K562 (cell line): Measurements from ENCODE around the gene B3GALNT2. TPM values are rescaled to one million over a fixed set of nuclear protein-coding genes. Genes with fewer than 3 reads are reported as not detected.
A peak's percentile ranks its signal among the peaks of the same experiment; 100 is the strongest.

ENCODE experiments used
- CHD2 ChIP-seq: IDR thresholded peaks from 2 replicates; pipeline ENCODE4 v1.6.1; 2011; ENCODE audit warnings: low read depth, low read length
- ETV1 ChIP-seq: fragments of 450-650 bp; conservative IDR thresholded peaks from 2 replicates; pipeline ENCODE4 v1.6.1; 2016; ENCODE audit warnings: missing genetic modification characterization, control low read depth, low read depth, missing compliant biosample characterization
- HES1 ChIP-seq: fragments of 450-650 bp; IDR thresholded peaks from 2 replicates; pipeline ENCODE4 v1.6.1; 2016; ENCODE audit warnings: low read depth, mild to moderate bottlenecking, moderate library complexity
- IRF9 ChIP-seq: fragments of 450-650 bp; IDR thresholded peaks from 2 replicates; pipeline ENCODE4 v1.6.1; 2016; ENCODE audit warnings: missing biosample characterization, missing genetic modification characterization
- NFIX ChIP-seq: fragments of 250-450 bp; sonication (Bioruptor Pico); IDR thresholded peaks from 2 replicates; pipeline ENCODE4 v1.4.0; 2020; ENCODE audit warnings: low read depth, mild to moderate bottlenecking, moderate library complexity
- NFXL1 ChIP-seq: fragments of 450-650 bp; formaldehyde crosslinking; IDR thresholded peaks from 2 replicates; pipeline ENCODE4 v1.4.0; 2021; ENCODE audit warnings: mild to moderate bottlenecking
- RREB1 ChIP-seq: fragments of 250-450 bp; sonication (Bioruptor Pico); IDR thresholded peaks from 2 replicates; pipeline ENCODE4 v1.4.0; 2020
- ZNF121 ChIP-seq: sonication (generic); formaldehyde crosslinking; conservative IDR thresholded peaks from 2 replicates; pipeline ENCODE4 v1.8.0; 2022; ENCODE audit warnings: missing genetic modification reagents
- ZNF175 ChIP-seq: fragments of 200-800 bp; sonication (Bioruptor generic); IDR thresholded peaks from 2 replicates; pipeline ENCODE4 v1.6.1; 2016; ENCODE audit warnings: low read depth, mild to moderate bottlenecking, missing genetic modification characterization, missing compliant biosample characterization
- ZNF197 ChIP-seq: fragments of 200-800 bp; sonication (Bioruptor generic); IDR thresholded peaks from 2 replicates; pipeline ENCODE4 v1.6.1; 2016; ENCODE audit warnings: low read depth, missing genetic modification characterization, missing compliant biosample characterization
- ZNF449 ChIP-seq: fragments of 250-450 bp; sonication (Bioruptor Pico); IDR thresholded peaks from 2 replicates; pipeline ENCODE4 v1.8.0; 2022; ENCODE audit warnings: moderate library complexity, mild to moderate bottlenecking, inconsistent platforms
- ZNF583 ChIP-seq: fragments of 250-450 bp; sonication (Bioruptor Pico); IDR thresholded peaks from 2 replicates; pipeline ENCODE4 v1.4.0; 2020
- ZNF644 ChIP-seq: fragments of 200-800 bp; sonication (Bioruptor generic); IDR thresholded peaks from 2 replicates; pipeline ENCODE4 v1.6.1; 2016; ENCODE audit warnings: low read depth, missing genetic modification characterization, missing compliant biosample characterization
- polyA plus RNA-seq, 8 experiments: library from polyadenylated mRNA; depleted of rRNA in 4 of 8; stranded (reverse) in 5 of 8; unstranded in 3 of 8; fragments of >200 nt; fragmentation: Nextera tagmentation in 2 of 8; fragmentation: Illumina TruSeq in 1 of 8; extraction: Ambion mirVana in 2 of 8; extraction: Trizol in 1 of 8; gene quantifications; 2 replicates each; pipeline versions ENCODE4 v1.2.1 to v1.2.3, GENCODE V29; 2011 to 2014; ENCODE audit warnings: inconsistent platforms in 1 of 8, missing spikeins in 1 of 8
- total RNA-seq, 7 experiments: library from RNA; depleted of rRNA in 6 of 7; stranded (reverse); fragments of >200 nt in 6 of 7; fragmentation: Illumina TruSeq in 2 of 7; extraction: Trizol in 2 of 7; gene quantifications; 2 replicates each; pipeline versions ENCODE4 v1.2.1 to v1.2.3, GENCODE V29; 2011 to 2021; ENCODE audit warnings: low replicate concordance in 1 of 7

The B3GALNT2 gene
- total and polyA plus RNA-seq, 9 of the 15 experiments (the other 6 are each of a cell fraction or from before 2014, with no cell fraction given): 2.0 to 31.7 (median 22.9) TPM

- no peak for TF ChIP-seq RREB1 (CRISPR knock-in tag)
- 0 out of 2 replicates have a peak, but pooled peaks have one; percentile 28 for TF ChIP-seq ZNF197 (CRISPR knock-in tag)
- TF ChIP-seq IRF9 (tag): peak; percentile 71; the same call in 1 of the 2 replicates
- peak; percentile 61 for TF ChIP-seq ZNF175 (CRISPR knock-in tag)
- TF ChIP-seq ZNF449: no peak
- TF ChIP-seq ZNF644 (tag): no peak
- TF ChIP-seq ZNF121 (CRISPR knock-in tag): no peak
- peak; percentile 83 for TF ChIP-seq ZNF583 (CRISPR knock-in tag)
- TF ChIP-seq NFIX (CRISPR knock-in tag): no peak
- TF ChIP-seq CHD2: no peak
- no peak for TF ChIP-seq HES1
- TF ChIP-seq ETV1: 0 out of 2 replicates have a peak, but pooled peaks have one; percentile 9
- TF ChIP-seq NFXL1 (CRISPR knock-in tag): peak; percentile 75; the same call in 1 of the 2 replicates
Observed at GRCh38 chr1:235410467-235410866, 93.8 kb downstream of the B3GALNT2 start (continued).
